SIG-M5 treated with dmso at 0.1 percent for 504 hours (cell line): Measurements from ENCODE around the gene WDTC1.
"Not testable (repeated sequence)": the region's sequence is repeated elsewhere in the genome, so short reads cannot be mapped to it uniquely, and the experiment has no call there.

ENCODE experiments used
- DNase-seq: peaks from one replicate; lab custom pipeline; 2025; ENCODE audit not compliant: unreplicated experiment; lab: John Stamatoyannopoulos, UW

The WDTC1 gene

GRCh38 chr1:27243665-27244064, 9.2 kb downstream of the WDTC1 start:
- not testable (repeated sequence) for DNase-seq

GRCh38 chr1:27246194-27246593, 11.8 kb downstream of the WDTC1 start:
- DNase-seq, result no peak

GRCh38 chr1:27253596-27253995, 19.2 kb downstream of the WDTC1 start:
- DNase-seq, result no peak

GRCh38 chr1:27255136-27255535, 20.7 kb downstream of the WDTC1 start:
- no peak for DNase-seq

GRCh38 chr1:27257155-27257554, 22.7 kb downstream of the WDTC1 start:
- DNase-seq, result no peak

- DNase-seq, result no peak
These were observed 24.2 kb downstream of the WDTC1 start for GRCh38 chr1:27258598-27258997.

GRCh38 chr1:27267153-27267552, 32.7 kb downstream of the WDTC1 start:
- DNase-seq, result no peak

- no peak for DNase-seq
These were observed 34.8 kb downstream of the WDTC1 start for GRCh38 chr1:27269276-27269675.

GRCh38 chr1:27274204-27274603, 39.8 kb downstream of the WDTC1 start:
- no peak for DNase-seq

- peak; percentile 72 for DNase-seq
These were observed 41.3 kb downstream of the WDTC1 start for GRCh38 chr1:27275696-27276095.

GRCh38 chr1:27284425-27285273, 50.2 kb downstream of the WDTC1 start:
- DNase-seq, result peak; percentile 77

- DNase-seq, result no peak
These were observed 50.8 kb downstream of the WDTC1 start for GRCh38 chr1:27285274-27285660.

GRCh38 chr1:27285821-27286220, 51.4 kb downstream of the WDTC1 start:
- DNase-seq, result not testable (repeated sequence)

- DNase-seq, result not testable (repeated sequence)
These were observed 54.7 kb downstream of the WDTC1 start for GRCh38 chr1:27289125-27289524.

GRCh38 chr1:27290581-27290980, 56.1 kb downstream of the WDTC1 start:
- DNase-seq, result no peak

- no peak for DNase-seq
These were observed 57.7 kb downstream of the WDTC1 start for GRCh38 chr1:27292106-27292505.

- no peak for DNase-seq
These were observed 59.5 kb downstream of the WDTC1 start for GRCh38 chr1:27293915-27294314.

- peak; percentile 1 for DNase-seq
These were observed 62.4 kb downstream of the WDTC1 start for GRCh38 chr1:27296773-27297291.

- DNase-seq, result no peak
These were observed 63.5 kb downstream of the WDTC1 start for GRCh38 chr1:27297903-27298302.

- DNase-seq, result no peak
These were observed 64.4 kb downstream of the WDTC1 start for GRCh38 chr1:27298632-27299384.

GRCh38 chr1:27299385-27300271, 65.2 kb downstream of the WDTC1 start:
- DNase-seq, result peak; percentile 13
